HG03135 (cell line): ENCODE measurements around the gene MBP.

Experiments used
- ATAC-seq: cut with Tn5 transposase; IDR thresholded peaks from one replicate; pipeline ENCODE4 v1.9.1; 2021; ENCODE audit warnings: mild to moderate bottlenecking, moderate library complexity; ENCODE audit not compliant: unreplicated experiment

MBP gene

GRCh38 chr18:77102259-77103040, 30.1 kb downstream of the MBP start:
- peak; percentile 82 for ATAC-seq

DNA sequence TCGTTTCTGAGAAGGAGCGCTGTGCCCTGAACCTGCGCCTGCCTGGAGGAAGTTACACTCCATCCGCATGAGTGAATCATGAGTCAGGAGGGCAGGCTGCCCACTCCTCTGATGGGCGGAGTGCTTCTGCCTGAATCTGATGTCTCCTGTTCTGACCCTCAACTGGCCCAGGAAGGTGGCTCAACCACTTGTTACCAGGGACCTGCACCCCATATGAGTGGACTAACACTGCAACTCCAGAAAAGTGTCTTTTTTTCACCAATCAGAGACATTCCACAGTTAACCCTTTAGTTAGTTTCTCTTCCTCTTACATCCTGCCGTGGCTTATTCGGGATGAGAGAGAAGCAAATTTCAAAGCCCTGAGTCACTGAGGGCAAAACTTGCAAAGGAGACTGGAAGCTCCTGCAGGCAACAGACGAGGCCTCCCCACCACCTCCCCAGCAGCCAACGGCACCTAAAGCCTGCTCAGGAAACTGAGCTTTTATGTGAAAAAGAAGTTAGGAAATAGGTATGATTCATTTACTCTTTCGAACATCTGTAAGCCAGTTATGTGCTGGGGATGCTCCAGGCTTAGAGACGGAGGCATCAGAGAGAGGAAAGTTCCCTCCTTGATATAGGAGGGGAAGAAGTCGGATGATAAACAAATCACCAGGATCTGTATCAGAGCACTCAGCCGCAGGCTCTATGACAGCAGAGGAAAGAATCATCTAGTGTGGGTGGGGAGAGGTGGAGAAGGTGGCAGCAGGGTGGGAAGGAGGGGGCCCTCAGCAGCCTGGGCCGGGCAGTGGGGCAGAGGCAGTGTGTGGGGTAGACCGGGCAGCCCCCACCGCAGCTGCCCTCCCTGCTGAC, 30.9 kb downstream of the MBP start:
- peak; percentile 32 for ATAC-seq

- ATAC-seq = no peak
Observed at GRCh38 chr18:77100751-77101355, 31.7 kb downstream of the MBP start.

- no peak for ATAC-seq
Observed at GRCh38 chr18:77099485-77100370, 32.9 kb downstream of the MBP start.

DNA sequence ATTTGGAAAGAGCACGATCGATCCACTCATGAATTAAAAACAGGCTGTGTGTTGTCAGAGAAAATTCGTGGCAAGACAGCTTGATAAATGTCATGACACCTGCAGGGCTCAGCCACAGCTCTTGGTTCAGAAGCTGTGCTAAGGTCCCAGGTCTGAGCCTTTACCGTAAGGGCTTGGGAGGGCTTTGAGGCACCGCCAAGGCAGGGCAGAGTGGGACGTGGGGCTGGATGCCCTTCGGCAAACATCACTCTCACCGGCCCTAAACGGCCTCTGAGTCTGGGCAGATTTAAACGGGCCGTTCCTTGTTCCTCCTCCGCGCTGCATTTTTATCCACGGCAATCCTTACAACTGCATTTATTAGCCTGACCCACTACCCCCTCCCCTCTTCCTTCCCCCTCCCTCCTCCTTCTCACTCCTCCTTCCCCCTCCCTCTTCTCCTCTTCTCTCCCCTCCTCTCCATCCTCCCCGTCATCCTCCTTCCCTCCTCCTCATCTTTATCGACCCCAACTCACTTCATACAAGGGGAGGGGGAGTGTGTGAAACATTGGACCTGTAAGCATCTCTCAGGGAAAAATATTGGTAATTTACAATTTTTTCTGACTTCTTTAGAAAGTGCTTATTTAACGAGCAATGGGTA, 33.9 kb downstream of the MBP start:
- no peak for ATAC-seq

GRCh38 chr18:77098029-77098428, 34.6 kb downstream of the MBP start:
- ATAC-seq = no peak

GRCh38 chr18:77096936-77097886, 35.4 kb downstream of the MBP start:
- ATAC-seq = no peak

- ATAC-seq = no peak
Observed at GRCh38 chr18:77095391-77096371, 36.9 kb downstream of the MBP start.

- no peak for ATAC-seq
Observed at GRCh38 chr18:77093586-77093985, 39.0 kb downstream of the MBP start.

DNA sequence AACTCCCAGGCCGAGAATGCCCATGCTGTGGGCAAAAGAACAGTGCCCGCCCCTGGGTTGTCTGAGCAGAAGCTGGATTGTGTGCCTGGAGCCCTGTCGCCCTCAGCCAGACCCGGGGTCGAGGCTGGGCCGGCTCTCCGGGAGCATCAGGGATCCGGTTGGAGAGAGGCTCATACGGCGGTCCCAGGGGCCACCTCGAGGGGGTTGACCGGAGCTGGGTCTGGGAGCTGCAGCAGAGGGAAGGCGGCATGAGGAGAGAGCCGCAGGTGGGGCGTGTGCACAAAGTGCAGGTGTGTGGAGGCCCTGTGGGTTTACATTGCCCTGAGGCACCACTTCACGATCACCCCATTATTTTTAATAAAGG, 39.5 kb downstream of the MBP start:
- ATAC-seq = no peak

GRCh38 chr18:77092104-77093066, 40.2 kb downstream of the MBP start:
- ATAC-seq = no peak

DNA sequence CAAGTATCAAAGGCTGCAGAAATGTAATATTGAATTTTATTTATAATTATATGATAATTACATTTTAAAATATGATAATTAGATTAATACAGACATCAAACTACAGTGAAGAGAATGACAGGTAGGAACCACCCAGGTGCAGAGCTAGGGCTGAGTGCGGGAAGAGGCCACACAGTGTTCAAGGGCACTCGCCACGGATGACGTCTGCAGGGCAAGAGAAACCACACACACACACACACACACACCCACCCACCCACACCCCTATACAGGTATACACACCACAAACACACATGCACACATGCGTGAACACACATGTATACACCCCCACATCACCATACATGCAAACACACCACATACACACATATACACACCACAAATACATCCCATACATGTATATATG, 41.2 kb downstream of the MBP start:
- no peak for ATAC-seq

DNA sequence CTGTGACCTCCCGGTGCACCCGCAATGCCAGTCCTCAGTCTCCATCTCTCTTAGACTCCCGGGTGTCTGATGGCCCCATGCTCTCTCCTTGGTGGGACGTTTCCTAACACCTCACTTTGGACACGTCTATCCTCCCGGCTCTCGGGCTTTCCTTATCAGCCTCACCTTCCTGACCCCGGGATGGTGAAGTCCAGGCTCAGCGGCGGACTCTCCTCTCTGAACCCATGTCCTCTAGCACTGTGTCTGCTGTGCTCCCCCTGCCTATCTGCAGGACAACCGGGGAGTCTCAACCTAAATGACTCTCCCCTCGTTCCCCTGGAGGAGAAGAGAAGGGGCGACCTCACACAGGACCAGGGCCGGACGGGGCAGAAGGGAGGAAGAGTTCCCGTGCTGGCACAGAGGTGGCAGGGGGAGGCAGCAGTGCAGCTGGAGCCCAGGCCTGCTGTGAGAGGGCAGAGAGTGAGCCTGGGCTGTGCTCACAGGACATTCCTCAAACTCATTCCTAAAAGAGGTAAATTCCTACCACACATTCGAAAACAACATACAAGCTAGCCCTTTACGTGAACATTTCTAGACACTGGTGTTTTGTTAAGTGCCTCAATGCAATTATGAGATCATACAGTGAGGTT, 41.9 kb downstream of the MBP start:
- ATAC-seq = no peak

DNA sequence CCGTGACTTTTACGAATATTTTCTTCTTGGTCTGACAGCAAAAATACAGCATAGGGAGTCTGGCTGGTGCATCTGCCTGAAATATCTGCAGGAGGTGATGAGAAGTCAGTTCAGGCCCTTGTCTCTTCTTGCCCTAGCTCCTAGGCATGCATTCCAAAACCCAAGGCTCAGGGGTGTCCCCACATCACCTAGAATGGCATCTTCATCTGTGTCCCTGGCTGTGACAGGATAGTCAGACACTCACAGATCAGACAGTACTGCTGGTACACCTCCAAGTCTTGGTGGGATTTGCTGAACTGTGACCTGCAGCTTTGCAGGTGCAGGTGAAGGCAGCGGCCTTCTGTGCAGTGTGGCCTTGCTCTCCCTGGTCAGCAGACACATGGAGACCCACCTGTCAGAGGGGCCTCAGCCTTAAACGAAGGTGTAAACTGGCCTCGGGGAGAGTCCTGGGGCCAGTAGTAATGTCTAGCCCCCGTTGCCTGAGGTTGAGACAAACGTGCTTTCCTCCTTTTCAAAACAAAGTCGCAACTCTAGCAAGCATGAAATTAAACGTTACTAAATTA, 42.8 kb downstream of the MBP start:
- ATAC-seq = no peak

- no peak for ATAC-seq
Observed at GRCh38 chr18:77088963-77089722, 43.4 kb downstream of the MBP start.
